ENCODE results near the gene PKD1. TPM values are rescaled to one million over a fixed set of nuclear protein-coding genes. Genes with fewer than 3 reads are reported as not detected.

PKD1 gene
- total RNA-seq, 1 donor from 2014 or later, result 20.8 TPM

- no peak for DNase-seq (ENCODE audit: low read depth in 2 of 2)
Observed at GRCh38 chr16:2053211-2053610, 82.5 kb downstream of the PKD1 start.

DNA sequence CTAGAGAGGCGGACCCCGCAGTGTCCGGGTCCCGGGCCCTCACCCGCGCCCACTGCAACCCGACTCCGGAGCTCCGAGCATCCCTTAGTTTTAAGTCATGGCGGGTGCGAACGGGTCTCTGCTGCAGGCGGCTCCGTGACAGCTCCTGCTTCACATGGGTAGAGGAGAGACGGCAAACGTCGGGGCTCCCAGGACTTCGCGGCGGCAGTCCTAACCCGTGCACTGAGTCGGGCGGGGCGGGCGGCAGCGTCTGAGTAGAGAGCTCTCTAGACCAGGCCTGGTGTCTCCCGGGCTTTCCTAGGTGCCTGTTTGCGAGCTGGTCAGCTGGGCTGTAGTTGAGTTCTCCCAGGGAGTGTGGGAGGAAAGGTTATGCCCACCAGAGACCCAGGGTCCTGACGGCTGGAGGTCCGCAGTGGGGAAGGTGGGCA lies 87.6 kb downstream of the PKD1 start:
- DNase-seq (ENCODE audit: low read depth in 2 of 2), result peak in 1 of 2 donors; percentile 28

- peak; percentile 86 to 96 for DNase-seq (ENCODE audit: low read depth in 2 of 2)
Observed at GRCh38 chr16:2047330-2048115, 88.2 kb downstream of the PKD1 start, which contains the start of the genes NTHL1 and TSC2. Gene NTHL1, minus strand, starts transcription at chr16:2047834. Its CDS starts 11 bp downstream, at chr16:2047823. Gene TSC2, plus strand, starts transcription at chr16:2047985. Its CDS starts 631 bp downstream, at chr16:2048616.

DNA sequence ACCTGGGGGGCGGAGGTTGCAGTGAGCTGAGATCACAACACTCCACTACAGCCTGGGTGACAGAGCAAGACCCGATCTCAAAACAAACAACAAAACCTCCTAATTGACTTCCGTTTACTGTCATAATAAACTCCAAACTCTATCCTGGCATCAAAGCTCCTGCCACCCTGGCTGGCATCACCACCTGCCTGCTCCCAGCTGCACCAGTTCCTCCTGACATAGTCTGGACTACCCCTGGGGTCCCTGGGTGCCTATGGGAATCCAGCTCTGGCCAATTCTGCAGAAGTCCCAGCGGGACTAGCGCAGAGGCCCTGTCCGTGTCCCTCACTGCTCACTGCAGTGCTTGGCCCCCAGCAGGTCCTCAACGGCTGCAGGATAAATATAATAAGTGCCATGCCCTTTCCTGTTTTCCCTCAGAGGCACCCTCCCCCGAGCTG lies 88.8 kb downstream of the PKD1 start:
- peak in 1 of 2 donors; percentile 68 for DNase-seq (ENCODE audit: low read depth in 2 of 2)

DNA sequence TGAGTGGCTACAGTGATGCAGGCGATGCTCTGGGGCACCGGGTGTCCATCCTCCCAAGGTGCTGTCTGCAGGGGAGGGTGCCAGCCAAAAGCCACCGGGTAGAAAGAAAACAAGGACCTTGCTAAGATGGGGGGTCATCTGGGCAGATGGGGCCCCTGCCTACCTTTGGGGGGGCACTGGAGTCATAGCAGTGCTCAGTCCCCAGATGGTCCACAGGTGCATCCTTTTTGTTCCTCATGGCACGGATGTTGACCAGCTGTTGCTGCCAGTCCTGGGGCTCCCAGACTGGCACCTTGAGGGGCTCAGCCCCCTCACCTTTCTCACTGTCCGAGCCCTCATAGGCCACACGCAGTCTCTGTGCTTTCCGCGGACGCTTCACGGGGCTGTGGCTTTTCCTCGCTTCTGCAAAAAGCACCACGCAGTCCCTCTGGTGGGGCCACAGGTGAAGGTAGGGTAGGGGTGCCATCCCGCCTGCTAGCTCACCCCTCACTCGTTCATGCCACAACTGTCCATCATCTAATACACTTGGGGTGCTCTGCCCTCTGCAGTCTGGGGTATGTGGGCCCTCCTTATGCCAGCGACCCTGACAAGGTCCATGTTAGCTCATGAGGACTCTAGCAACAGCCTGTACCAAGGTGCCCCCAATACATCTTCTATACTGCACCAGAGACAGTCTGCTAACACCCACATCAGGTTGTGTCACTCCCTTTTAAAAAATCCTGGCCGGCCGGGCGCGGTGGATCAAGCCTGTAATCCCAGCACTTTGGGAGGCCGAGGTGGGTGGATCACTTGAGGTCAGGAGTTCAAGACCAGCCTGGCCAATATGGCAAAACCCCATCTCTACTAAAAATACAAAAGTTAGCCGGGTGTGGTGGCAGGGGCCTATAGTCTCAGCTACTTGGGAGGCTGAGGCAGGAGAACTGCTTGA lies 89.5 kb downstream of the PKD1 start:
- no peak for DNase-seq (ENCODE audit: low read depth in 2 of 2)

DNA sequence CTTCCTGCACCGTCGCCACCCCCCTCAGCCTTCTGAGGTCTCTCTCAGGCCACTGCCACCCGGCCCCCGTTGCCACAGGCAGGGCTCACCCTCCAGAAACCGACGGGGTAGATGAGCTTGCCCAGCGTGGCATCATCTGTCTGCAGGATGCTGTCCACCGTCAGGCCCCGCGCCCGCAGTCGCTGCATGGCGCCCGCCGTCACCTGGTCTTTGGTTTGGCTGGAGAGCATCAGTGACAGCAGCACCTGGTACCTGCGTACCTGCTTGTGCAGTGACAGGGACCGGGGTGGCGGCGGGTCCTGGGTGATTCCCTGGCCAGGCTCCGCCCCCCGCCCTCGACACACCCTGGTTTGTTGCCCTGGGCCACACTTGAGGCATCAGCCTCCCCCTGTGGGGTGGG lies 91.2 kb downstream of the PKD1 start:
- DNase-seq (ENCODE audit: low read depth in 2 of 2), result no peak

GRCh38 chr16:2043667-2044451 lies 91.8 kb downstream of the PKD1 start:
- DNase-seq (ENCODE audit: low read depth in 2 of 2), result peak in 1 of 2 donors; percentile 79

DNA sequence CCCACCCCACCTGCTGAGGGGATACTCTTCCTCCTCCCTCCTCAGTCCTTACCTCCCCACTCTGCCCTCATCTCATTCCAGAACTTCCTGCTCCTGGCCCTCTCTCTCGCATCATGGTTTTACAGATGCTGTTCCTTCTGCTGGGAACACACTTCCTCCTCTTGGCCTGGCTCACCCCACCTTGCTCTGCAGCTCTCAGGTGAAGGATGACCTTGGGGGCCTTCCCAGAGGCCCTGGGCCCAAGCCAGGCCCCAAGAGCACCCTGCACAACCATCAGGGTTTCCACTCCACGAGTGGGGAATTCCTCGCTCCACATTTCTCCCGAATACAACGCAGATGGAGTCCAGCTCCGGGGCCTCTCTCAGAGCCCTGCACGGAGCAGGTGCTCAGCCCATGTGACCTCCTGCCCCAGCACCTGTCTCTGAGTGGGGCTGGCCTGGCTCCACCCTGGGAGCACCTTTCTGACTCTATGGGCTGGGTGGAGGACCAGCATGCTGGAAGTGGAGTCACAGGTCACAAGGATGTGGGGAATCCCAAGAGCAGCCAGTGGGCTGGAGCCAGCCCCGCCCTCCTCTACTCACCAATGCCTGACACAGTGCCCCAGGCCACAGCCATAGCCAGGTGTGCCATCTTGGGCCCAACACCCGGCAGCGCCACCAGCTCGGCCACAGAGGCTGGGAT lies 92.6 kb downstream of the PKD1 start:
- DNase-seq (ENCODE audit: low read depth in 2 of 2), result no peak

DNA sequence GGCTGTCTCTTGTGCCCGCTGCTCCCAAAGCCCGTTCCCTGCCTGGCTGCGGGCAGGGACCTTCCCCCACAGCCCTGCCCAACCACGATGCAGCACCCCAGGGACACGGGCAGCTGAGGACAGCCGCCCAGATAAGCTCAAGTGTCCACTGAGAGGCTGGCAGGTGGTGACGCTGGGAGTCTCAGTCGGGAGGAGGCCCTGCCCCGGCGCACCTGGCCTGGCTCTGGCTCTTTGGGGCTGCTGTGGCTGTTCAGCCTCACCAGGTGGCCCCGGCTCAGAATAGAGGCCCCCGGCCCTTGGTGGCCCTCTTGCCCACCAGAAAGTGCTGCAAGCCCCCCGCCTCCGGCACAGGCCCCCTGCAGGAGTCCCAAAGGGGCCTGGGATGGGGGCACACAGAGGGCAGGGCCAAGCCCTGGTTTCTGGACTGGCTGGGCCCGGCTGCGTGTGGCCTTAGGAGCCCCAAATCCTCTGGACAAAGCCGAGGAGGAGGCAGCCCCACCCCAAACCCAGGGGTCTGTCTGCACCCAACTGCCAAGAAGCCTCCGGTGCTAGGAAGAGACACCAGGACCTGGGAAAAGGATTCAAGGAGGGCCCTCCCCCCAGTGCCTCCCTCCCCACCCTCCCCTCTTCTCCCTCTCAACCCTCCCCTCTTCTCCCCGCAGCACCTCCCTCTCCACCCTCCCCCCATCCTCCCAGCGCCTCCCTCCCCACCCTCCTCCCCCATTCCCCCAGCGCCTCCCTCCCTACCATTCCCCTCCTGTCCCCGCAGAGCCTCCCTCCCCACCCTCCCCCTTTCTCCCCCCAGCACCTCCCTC lies 93.3 kb downstream of the PKD1 start:
- DNase-seq (ENCODE audit: low read depth in 2 of 2), result no peak

DNA sequence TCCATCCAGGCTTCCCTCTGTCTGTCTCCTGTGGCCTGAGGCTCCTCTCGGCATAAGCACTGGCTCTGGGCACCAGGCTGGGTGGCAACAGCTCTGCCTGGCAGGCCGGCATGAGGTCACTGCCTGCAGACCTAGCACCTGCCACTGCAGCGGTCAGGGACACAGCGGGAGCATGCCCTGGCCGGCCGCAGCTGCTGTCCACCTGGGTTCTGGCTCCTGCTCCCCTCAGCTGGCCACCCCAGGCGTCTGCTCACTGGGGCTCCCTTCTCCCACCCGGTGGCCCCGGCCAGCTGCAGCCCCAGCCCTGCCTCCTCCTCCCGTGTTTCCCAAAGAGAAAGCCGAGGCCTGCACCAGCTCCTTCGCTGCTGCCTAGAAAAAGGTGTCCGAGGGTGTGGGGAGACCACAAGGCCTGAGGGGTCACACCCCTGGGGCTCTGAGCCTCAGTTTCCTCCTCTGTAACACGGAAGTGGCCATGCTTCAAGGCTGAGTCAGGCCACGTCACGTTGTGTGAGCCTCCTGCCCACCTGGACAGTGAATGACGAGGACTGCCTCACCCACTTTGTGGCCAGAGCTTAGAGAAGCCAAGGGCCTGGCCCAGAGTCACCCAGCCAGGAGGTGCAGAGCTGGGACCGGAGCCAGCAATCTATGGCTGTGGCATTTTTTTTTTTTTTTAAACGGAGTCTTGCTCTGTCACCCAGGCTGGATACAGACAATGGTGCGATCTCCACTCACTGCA lies 94.7 kb downstream of the PKD1 start:
- DNase-seq (ENCODE audit: low read depth in 2 of 2), result no peak

DNA sequence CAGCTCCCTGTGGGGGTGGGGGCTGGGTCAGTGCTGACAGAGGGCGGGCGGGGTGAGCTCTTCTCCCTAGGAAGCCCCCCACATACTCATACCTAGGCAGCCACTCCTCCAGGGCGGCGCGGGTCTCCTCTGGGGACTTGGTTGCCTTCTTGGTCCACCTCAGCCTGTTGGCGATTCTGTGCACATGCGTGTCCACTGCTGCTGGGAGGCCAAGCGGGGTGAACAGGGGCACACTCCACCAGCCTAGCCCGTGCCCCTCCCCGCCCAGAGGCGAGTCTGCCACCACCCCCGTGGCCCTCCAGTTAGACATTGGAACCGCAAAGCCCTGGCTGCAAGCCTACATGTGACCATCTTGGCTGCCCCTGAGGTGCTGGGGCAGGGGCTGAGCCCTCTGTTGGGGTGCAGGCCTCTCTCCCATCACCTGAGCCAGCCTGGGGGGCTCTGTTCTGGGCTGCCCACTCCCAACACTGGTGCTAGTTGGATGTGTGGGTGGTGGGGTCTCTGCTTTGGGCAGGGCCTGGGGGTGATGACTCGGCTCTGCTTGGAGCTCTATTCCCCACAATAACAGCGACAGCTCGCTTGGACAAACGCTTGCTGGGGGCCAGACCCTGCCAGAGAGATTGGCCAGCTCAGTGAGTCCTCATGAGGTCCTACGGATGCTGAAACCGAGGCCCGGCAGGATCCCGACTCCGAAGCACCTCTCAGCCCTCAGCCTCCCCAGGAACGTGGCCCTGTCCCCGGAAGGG lies 95.5 kb downstream of the PKD1 start:
- no peak for DNase-seq (ENCODE audit: low read depth in 2 of 2)

DNA sequence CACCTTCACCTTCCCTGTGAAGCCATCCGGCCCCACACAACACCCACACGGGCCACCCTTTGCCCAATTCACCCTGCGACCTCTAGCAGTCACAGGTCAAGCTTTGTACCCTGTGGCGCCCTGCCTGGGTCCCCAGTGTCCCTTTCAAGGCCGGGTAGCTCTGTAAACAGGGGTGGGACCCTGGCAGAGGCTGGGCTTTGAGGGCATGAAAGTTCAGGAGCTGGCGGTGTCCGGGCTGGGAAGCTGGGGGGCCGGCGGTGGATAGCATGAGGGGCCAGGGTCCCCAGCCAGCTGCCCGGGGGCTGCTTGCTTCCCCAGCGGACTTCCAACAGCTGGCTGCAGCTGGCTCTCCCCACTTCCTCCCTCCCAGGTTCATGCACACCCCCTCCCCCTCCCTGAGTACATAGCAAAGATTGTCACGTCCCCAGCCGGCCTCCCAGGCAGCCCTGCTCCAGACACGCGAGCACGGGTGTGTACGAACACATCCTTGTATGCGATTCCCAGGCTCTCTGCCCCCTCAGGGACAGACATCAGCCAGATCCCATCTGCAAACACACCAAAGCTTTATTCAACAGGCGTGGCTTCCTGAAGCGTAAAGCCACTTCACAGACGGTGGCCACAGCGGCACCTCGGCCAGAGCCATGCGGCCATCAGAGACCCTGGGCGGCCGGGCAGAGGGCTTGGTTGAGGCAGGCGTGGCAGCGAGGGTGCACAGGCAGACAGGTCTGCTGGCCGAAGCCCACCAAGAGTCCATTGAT lies 96.2 kb downstream of the PKD1 start:
- peak in 1 of 2 donors; percentile 40 for DNase-seq (ENCODE audit: low read depth in 2 of 2)

Other genes starting within 250 kb of the PKD1 start
- not detected in 2 replicates for gene HS3ST6, start 217.5 kb downstream of the PKD1 start, total RNA-seq
- gene MSRB1, start 192.7 kb downstream of the PKD1 start, total RNA-seq, result 10.4 and 11.9 TPM in 2 replicates
- gene RPL3L, start 181.2 kb downstream of the PKD1 start, total RNA-seq, result not detected in 2 replicates
- 137 and 147 TPM in 2 replicates for gene NDUFB10, start 176.4 kb downstream of the PKD1 start, total RNA-seq
- 2,692 and 2,867 TPM in 2 replicates for gene RPS2, start 171.1 kb downstream of the PKD1 start, total RNA-seq
- not detected in 2 replicates for gene RNF151, start 169.0 kb downstream of the PKD1 start, total RNA-seq
- gene TBL3, start 163.8 kb downstream of the PKD1 start, total RNA-seq, result 31.7 and 41.5 TPM in 2 replicates
- gene NOXO1, start 154.4 kb downstream of the PKD1 start, total RNA-seq, result 0.13 TPM in 1 of 2 replicates, not detected in the other
- gene GFER, start 151.7 kb downstream of the PKD1 start, total RNA-seq, result 9.7 and 10.3 TPM in 2 replicates
- 1.3 and 1.5 TPM in 2 replicates for gene SYNGR3, start 145.9 kb downstream of the PKD1 start, total RNA-seq
- 9.2 and 12.9 TPM in 2 replicates for gene ZNF598, start 126.1 kb downstream of the PKD1 start, total RNA-seq
- 0.25 and 1.3 TPM in 2 replicates for gene NPW, start 116.1 kb downstream of the PKD1 start, total RNA-seq
- 48.5 and 64.6 TPM in 2 replicates for gene NHERF2, start 109.0 kb downstream of the PKD1 start, total RNA-seq
- 22.4 and 39.3 TPM in 2 replicates for gene NTHL1, start 88.1 kb downstream of the PKD1 start, total RNA-seq
- gene TSC2, start 87.9 kb downstream of the PKD1 start, total RNA-seq, result 23.6 and 36.4 TPM in 2 replicates
- gene RAB26, start 12.7 kb upstream of the PKD1 start, total RNA-seq, result 0.51 and 0.77 TPM in 2 replicates
- 64.6 and 88.1 TPM in 2 replicates for gene TRAF7, start 19.9 kb upstream of the PKD1 start, total RNA-seq
- under 0.01 and 0.13 TPM in 2 replicates for gene CASKIN1, start 60.7 kb upstream of the PKD1 start, total RNA-seq
- gene MLST8, start 69.6 kb upstream of the PKD1 start, total RNA-seq, result 15.3 and 26.9 TPM in 2 replicates
- gene BRICD5, start 75.0 kb upstream of the PKD1 start, total RNA-seq, result 1.3 and 1.7 TPM in 2 replicates
- gene PGP, start 78.9 kb upstream of the PKD1 start, total RNA-seq, result 11.8 and 12.5 TPM in 2 replicates
- gene E4F1, start 87.7 kb upstream of the PKD1 start, total RNA-seq, result 22.2 and 26.3 TPM in 2 replicates
- gene DNASE1L2, start 100.5 kb upstream of the PKD1 start, total RNA-seq, result 0.25 and 0.26 TPM in 2 replicates
- gene ECI1, start 115.7 kb upstream of the PKD1 start, total RNA-seq, result 31.8 and 36.2 TPM in 2 replicates
- 37.2 and 60.6 TPM in 2 replicates for gene RNPS1, start 132.2 kb upstream of the PKD1 start, total RNA-seq
- 21.4 and 30.3 TPM in 2 replicates for gene ABCA3, start 204.8 kb upstream of the PKD1 start, total RNA-seq

All from dermis microvascular lymphatic vessel endothelial cell (primary cell).